Measurements from ENCODE around the gene FAM13A. TPM values are rescaled to one million over a fixed set of nuclear protein-coding genes. Genes with fewer than 3 reads are reported as not detected.

The FAM13A gene
- total and polyA plus RNA-seq, 2 donors (not counting 3 experiments of a cell fraction or from before 2014, with no cell fraction given): 3.3 to 10.5 TPM

DNA sequence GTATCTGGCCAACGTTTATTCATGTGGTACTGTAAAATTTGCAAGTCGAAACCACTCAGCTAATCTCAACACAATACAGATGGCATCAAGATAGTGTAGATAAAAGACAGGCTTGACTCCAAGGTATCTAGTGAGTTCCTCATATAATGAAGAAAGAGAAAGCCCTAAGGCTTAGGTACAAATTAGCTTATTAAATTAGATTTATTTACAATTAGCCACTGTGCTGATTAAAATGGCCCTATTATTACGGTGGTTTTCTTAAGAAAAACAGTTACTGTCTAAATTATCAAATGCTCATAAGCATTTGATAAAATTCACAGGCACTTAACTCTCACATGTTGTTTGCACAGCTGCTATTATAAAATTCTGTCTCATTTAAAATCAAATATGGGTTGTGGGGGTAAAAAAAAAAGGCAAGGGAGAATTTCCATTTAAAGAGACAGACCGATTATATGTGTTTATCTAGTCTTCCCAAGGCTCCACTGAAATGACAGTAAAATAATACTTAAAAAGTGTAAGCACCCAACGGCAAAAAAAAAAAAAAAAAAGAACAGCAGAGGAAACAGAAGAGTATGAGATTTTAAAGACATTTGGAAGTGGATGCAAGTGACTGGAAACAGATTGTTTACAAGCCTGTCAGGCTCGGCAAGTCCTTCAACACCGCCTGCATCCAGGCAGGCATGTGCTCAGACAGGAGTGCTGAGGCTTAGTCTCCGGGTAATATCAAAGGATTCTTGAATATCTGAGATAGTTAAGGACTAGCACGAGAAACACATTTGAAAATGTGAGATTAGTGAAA lies 55.1 kb downstream of the FAM13A start:
- intact Hi-C loops (cut with micrococcal nuclease): loop anchor here (5.0 kb wide), 1 partner anchor 135 kb away; no protein-coding TSS in a partner anchor
- ChIA-PET POLR2A (no interaction called here), CTCF (interaction anchor here (1.4 kb wide), 1 partner anchor 22 kb away, joined by 5 read pairs; no protein-coding TSS in a partner anchor)
- Histone ChIP-seq H3K27ac (ENCODE audit: insufficient read depth, low read depth, low read length) (no peak overlapping the region), H3K4me3 (replicated peaks in 1 of 3; ENCODE audit: insufficient read depth in 1 of 3, low read depth in 1 of 3, low read length in 3 of 3) (no peak overlapping the region), H3K36me3 (ENCODE audit: control insufficient read depth in 2 of 2, extremely low read depth in 1 of 2, insufficient read depth in 2 of 2, low read length in 2 of 2) (no peaks in the 10 kb centered on the region), H2AFZ (ENCODE audit: low read depth, low read length) (no peak overlapping the region), H4K20me1 (replicated peaks; ENCODE audit: control insufficient read depth, extremely low read depth, insufficient read depth, low read length) (no peaks in the 10 kb centered on the region), H3K79me2 (ENCODE audit: control insufficient read depth, insufficient read depth, low read length) (no peaks in the 10 kb centered on the region), H3K4me2 (ENCODE audit: insufficient read depth, low read length) (no peak overlapping the region), H3K9me3 (replicated peaks; ENCODE audit: control insufficient read depth, insufficient read depth, low read length) (no peaks in the 10 kb centered on the region), H3K27me3 (ENCODE audit: control insufficient read depth in 2 of 2, insufficient read depth in 2 of 2, low read length in 2 of 2) (no peaks in the 10 kb centered on the region), H3K9ac (replicated peaks; ENCODE audit: extremely low read depth, insufficient read depth, low read length) (no peak overlapping the region), H3K9me1 (replicated peaks; ENCODE audit: control insufficient read depth, extremely low read depth, insufficient read depth, low read length) (no peaks in the 10 kb centered on the region), H3K4me1 (ENCODE audit: control insufficient read depth, extremely low read depth, insufficient read depth, low read length) (peaks cover 4% of the 10 kb centered on the region)
- TF ChIP-seq POLR2AphosphoS5 (IDR thresholded peaks at IDR 0.05; ENCODE audit: insufficient read depth, low read depth, low read length) (no peak), FOS (IDR thresholded peaks at IDR 0.05; ENCODE audit: borderline replicate concordance, insufficient read depth, low read length) (no peak), POLR2A (IDR thresholded peaks at IDR 0.05; ENCODE audit: low read depth, low read length) (no peak), GATA2 (IDR thresholded peaks at IDR 0.05; ENCODE audit: insufficient read depth, insufficient read length, low read depth, low read length) (no peak), MYC (IDR thresholded peaks at IDR 0.05; ENCODE audit: low read depth, low read length) (no peak), EZH2 (IDR thresholded peaks at IDR 0.05; ENCODE audit: borderline replicate concordance, low read depth, low read length, severe bottlenecking) (no peak), JUN (IDR thresholded peaks at IDR 0.05; ENCODE audit: borderline replicate concordance, insufficient read depth, insufficient read length, low read depth) (no peak)
- TF ChIP-seq, protein P1, sequence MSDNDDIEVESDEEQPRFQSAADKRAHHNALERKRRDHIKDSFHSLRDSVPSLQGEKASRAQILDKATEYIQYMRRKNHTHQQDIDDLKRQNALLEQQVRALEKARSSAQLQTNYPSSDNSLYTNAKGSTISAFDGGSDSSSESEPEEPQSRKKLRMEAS (IDR thresholded peaks at IDR 0.05; ENCODE audit: insufficient read depth, insufficient read length): no peak
- TF ChIP-seq, protein P2, sequence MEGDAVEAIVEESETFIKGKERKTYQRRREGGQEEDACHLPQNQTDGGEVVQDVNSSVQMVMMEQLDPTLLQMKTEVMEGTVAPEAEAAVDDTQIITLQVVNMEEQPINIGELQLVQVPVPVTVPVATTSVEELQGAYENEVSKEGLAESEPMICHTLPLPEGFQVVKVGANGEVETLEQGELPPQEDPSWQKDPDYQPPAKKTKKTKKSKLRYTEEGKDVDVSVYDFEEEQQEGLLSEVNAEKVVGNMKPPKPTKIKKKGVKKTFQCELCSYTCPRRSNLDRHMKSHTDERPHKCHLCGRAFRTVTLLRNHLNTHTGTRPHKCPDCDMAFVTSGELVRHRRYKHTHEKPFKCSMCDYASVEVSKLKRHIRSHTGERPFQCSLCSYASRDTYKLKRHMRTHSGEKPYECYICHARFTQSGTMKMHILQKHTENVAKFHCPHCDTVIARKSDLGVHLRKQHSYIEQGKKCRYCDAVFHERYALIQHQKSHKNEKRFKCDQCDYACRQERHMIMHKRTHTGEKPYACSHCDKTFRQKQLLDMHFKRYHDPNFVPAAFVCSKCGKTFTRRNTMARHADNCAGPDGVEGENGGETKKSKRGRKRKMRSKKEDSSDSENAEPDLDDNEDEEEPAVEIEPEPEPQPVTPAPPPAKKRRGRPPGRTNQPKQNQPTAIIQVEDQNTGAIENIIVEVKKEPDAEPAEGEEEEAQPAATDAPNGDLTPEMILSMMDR (IDR thresholded peaks at IDR 0.05; ENCODE audit: extremely low read depth in 1 of 2, insufficient read depth in 1 of 2, low read depth in 1 of 2, low read length in 2 of 2): no peak
- BruUV-seq (replicated peaks): TSS peak; percentile 87
- dilution Hi-C loops (cut with MboI; ENCODE audit: extremely low pct_ligation_motif_present, low sequenced_read_pairs): loop anchor here (25.0 kb wide), 1 partner anchor 190 kb away; no protein-coding TSS in a partner anchor
- no peak for DNase-seq (ENCODE audit: low read depth, low spot score)
- FAIRE-seq: no peak
